SK-N-MC (cell line): Measurements from ENCODE around the gene SYT12.

Experiments used
- EZH2 ChIP-seq: fragments of 200-600 bp; sonication (generic); IDR thresholded peaks from one replicate; pipeline ENCODE4 v1.6.1; 2017; ENCODE audit warnings: antibody characterized with exemption
- FOXP2 ChIP-seq: optimal IDR thresholded peaks from 2 replicates; pipeline ENCODE3; 2011; ENCODE audit warnings: mild to moderate bottlenecking, moderate library complexity; ENCODE audit not compliant: insufficient read depth; ENCODE audit errors: extremely low read length, control extremely low read depth
- POLR2AphosphoS5 ChIP-seq: IDR thresholded peaks from 2 replicates; pipeline ENCODE4 v1.6.1; 2012; ENCODE audit warnings: mild to moderate bottlenecking, low read depth, low read length, borderline replicate concordance

- TF ChIP-seq EZH2: no peak
- TF ChIP-seq POLR2AphosphoS5: no peak
- TF ChIP-seq FOXP2: no peak
Observed at GRCh38 chr11:67058506-67058905, 35.6 kb downstream of the SYT12 start.
